Activated CD8-positive, alpha-beta memory T cell treated with anti-CD3 and anti-CD28 coated beads, Interleukin-2, amount 50 U/mL, for 48 hours (primary cell): ENCODE results near the gene ELOVL7.
"Not testable (repeated sequence)": the region's sequence is repeated elsewhere in the genome, so short reads cannot be mapped to it uniquely, and the experiment has no call there.

Experiments used
- DNase-seq: peaks from one replicate; pipeline ENCODE4 v3.0.0-alpha.2; 2020

Gene ELOVL7

DNA sequence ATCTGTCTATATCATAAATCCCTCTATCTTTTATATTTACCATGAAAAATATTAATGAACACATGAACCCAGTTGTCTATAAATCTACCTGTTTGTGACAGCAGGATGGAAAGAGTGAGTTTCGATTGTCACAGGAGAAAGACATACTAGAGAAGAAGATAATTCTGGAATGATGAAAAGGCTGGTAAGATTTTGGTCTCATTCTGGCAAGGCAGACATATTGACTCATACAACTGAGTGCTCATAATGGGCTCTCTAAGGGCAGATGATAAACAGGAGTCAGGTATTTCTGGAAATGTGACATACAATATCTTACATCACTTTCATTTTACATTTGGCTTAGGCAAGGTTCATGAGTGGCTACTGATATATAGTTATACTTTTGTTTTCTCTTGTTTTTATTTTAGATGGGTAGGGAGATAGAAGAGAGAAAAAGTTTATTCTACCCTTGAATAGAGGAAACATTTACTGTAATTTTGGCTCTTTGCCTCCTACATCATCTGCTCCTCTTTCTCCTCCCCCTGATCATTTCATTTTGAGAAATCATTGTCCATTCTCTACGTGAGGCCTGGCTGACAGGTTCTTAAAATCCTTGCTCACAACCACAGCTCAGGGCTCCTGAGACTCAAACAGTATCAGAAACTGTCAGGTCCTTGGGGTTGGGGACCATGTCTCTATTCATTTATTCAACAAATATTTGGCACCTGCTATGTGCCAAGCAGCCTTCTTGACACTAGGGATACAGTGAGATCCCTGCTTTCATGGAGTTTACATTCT, 14.4 kb downstream of the ELOVL7 start:
- DNase-seq = no peak

DNA sequence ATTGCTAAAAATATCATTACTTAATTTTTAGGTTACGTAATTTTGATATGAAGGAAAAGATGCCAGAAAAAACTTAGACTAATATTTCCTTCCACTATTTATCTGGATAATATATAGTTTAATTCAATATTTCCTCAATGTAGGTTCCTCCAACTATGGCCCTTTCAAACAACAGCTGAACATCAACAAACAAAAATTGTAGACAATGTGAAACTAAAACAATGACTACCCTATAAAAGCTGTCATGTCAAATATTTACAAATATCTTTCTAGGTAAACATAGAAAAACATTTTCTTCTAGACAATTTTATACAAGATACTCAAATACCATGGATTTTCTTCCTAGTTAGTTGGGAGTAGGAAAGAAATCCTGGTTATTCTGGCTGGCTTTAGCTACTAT, 16.9 kb downstream of the ELOVL7 start:
- no peak for DNase-seq

DNA sequence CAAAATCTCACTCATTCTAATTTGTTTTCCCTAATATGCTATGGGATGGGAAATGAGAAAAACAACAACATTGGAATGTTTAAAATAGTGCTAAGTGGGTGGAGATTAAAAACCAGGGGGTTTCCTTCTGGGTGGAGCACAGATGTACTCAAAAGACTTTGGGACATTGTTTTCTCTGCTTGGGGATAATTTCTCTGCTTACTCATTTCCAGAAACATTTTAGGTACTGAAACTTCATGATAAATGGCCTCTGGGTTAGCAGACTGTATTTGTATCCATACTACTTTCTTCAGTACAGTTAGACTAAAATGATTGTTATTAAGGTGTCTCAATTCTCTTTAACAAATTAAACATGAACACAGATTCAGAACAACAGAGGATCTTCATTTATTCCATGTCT, 17.4 kb downstream of the ELOVL7 start:
- DNase-seq = no peak

DNA sequence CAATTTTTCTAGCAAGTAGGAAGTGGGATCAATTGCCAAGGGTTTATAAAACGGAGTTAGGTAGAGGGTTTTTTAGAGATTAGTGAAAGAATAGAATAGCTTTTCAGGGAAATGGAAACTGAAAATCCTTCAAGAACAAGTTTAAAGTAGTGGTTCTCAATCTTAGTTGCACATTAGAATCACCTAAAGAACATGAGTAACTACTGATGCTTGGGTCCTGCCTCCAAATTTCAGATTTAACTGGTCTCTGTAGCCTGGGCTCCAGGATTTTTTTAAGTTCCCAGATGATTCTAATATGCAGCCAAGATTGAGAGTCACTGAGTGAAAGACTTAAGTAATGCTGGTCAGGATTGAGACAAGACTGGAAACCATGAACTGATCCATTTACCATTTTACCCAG, 20.5 kb downstream of the ELOVL7 start:
- DNase-seq = no peak

- no peak for DNase-seq
These were observed 21.8 kb downstream of the ELOVL7 start for GRCh38 chr5:60822285-60822556.

- DNase-seq = no peak
These were observed 22.4 kb downstream of the ELOVL7 start for GRCh38 chr5:60821488-60822284.

DNA sequence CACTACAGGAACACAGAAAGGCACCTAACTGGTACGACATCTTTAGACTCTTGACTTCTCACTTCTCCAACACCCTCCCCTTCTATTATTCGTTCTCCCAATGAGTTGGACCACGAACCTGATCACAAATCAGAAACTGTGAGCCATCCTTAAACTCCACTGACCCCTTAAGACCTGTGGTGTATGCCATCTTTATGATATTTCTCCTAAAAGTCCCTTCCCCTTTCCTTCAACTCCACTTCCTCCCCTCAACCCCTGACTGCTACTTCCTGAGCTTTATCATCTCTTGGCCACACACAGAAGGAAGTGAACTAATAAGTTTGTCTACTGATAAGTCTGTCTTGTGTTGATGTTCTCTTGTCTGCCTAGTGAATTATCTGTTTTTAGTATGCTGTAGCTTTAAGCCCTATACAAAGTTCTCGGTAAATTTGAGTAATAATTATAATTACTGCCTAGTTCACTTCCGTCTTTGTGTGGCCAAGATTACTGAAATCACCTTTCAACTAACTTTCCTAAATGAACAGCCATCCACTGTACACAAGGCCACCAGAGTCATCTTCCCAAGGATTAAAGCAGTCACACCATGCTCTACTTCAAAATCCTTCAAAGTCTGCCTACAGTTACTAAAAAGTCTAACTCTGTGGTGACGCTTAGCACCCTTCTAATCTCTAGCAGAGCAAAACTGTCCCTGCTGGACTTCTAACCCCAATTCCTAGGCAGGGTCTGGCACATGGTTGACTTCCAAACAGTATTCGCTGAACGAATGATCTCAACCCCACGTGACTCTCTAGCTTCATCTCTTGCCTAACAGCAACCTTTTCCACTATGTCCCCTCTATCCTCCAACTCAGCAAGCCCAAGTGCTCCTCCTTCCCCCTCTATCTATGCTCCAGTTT, 23.2 kb downstream of the ELOVL7 start:
- DNase-seq = no peak

DNA sequence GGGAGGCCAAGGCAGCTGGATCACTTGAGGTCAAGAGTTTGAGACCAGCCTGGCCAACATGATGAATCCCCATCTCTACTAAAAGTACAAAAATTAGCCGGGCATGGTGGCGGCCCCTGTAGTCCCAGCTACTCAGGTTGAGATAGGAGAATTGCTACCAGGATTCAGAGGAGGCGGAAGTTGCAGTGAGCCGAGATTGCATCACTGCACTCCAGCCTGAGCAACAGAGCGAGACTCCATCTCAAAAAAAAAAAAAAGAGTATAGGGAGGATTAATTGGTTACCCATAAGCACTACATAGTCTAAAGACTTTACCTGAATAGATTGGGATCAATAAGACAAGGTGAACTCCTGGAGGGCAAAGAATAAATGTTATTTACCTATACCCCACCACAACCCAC, 27.9 kb downstream of the ELOVL7 start:
- DNase-seq = not testable (repeated sequence)

- DNase-seq = no peak
These were observed 29.6 kb downstream of the ELOVL7 start for GRCh38 chr5:60814498-60814897.

GRCh38 chr5:60812426-60812825, 31.6 kb downstream of the ELOVL7 start:
- DNase-seq = no peak

DNA sequence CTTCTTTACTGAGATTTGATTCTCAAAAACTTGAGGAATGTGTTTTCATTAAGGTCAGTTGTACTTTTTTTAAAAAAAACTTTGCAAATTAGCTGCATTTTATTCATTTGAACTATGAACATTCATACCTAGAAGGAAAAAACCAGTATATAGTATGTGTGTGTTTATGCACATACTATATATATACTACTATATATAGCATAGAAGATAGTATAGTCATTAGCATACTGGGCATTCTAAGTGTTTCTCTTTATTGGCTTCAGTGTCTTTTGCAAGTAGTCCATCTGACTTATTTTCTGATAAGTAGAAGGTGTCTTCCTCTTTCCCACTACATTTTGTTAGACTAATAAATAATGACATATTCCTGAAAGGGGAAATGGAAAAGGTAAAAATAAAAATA, 33.0 kb downstream of the ELOVL7 start:
- DNase-seq = no peak

DNA sequence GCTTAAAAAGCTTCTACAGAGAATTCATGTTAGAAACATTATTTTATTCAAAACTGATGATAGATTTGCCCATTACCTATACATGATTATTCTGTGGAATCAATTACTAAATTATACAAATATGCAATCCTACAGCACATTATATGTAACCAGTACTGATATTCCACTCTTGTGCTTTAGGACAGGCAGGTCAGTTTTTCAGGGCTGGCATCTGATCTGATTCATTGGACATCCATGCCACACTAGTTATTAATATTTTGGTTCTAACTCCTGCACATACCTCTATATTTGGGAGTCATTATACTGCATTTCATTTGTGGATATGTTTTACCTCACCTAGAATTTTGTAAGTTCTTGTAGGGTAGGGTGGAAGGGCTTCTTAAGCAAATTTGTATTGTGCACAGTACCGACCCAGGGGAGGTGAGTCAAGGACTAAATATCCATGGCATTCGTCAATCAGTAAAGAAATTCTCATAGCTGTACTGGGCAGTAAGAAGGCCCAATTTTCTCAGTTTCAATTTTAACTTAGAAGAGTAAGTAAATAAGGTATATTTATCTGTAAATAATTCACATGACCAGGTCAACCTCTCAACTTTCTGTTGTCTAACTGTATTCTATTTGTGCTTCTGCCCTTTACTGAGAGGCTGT, 33.5 kb downstream of the ELOVL7 start:
- DNase-seq = no peak

DNA sequence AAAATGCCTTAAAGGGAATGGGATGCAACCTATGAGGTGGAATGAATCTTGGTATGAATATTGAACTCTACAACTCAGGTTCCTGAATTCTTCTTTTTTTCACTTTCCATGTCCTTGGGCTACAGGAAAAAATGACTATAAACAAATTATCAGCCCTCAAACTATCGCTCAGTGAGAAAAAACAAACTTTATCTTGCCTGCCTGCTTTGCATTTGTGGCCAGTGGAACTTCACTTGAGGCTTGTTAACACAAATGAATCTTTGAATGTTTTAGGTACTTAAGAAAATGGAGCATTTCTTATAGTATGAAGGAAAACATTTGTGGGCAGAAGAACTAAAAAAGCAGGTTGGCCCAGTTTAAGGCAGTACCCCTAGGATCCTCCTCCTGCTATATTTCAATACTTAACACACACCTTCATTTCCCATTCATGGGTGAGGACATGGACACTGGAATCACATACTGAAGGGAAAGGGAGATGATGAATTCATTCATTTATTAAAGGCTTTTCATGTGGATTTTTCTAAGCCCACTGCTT, 34.1 kb downstream of the ELOVL7 start:
- no peak for DNase-seq

DNA sequence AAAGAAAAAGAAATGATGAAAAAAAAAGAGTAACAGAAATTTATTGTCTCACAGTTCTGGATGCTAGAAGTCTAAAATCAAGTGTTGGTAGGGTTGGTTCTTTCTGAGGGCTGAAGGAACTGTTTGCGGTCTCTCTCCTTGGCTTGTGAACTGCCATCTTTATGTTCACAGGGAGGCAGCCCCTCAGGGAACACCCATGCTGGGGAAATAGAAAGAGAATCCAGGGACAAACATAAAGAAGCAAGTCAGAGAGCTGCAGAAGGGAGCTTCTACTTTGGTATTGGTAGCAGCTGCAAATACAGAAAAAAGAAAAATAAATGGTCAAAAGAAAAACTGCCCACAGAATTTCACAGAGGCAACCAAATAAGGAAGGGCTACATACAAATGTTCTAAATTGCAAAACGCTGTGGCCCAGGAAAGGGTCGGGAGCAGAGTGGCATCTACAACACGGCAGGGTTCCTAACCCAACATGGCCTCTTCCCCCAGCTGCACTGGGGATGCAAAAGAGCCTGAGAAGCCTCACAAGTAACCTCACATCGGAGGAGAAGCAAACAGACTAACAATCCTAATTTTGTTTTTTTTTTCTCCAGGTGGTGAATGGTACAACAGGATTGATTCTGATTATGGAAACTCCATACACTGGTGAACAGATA, 37.4 kb downstream of the ELOVL7 start:
- no peak for DNase-seq

DNA sequence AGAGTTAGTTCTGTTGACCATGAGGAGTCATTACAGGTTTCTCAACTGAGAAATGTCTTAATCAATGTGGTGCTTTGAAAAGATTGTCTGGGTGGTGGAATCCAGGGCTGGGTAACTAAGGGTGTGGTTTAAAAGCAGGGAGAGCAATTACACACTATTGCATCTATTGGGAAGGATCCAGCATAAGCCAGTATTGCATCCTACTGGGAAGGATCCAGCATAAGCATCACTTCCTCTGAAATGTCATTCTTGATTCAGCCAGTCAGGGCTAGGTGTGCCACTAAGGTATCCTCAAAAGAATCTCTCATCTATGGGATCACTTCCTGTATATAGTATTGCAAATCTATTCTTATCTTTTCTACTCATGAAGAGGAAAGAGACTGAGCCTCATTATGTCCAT, 38.6 kb downstream of the ELOVL7 start:
- no peak for DNase-seq

DNA sequence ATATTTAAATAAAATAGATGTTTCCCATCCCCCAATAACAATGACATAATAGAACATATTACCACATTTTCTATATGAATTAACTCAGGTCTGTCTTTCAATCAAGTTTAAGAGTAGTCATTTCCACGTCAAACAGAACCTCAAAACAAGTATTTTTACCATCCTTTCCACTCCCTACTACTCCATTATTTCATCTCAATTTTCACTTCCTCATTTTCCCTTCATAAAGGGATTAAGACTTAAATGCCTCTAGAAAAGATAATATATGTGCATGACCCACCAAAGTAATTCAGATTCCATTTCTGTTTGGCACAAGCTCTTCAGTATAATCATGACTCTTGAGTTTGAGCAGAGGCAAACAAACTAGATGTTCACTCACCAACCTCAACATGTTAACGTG, 40.4 kb downstream of the ELOVL7 start:
- no peak for DNase-seq

- no peak for DNase-seq
These were observed 41.1 kb downstream of the ELOVL7 start for GRCh38 chr5:60802986-60803385.

DNA sequence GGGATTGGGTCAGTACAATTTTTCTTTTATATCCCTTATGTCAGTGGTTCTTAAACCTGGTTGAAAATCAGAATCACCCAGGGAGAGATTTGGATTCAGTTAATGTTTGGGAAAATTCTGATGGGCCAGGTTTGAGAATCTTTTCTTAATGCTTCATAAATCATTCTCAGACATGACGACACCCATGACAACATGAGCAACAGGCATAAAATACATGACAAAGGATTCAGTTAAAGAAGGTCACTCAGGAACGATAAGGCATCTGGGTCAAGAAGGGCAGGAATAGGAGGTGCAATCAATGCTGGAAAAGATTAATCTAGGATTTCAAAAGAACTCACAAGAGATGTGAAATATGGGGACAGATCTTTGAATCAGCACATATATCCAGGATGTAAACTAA, 41.8 kb downstream of the ELOVL7 start:
- no peak for DNase-seq

DNA sequence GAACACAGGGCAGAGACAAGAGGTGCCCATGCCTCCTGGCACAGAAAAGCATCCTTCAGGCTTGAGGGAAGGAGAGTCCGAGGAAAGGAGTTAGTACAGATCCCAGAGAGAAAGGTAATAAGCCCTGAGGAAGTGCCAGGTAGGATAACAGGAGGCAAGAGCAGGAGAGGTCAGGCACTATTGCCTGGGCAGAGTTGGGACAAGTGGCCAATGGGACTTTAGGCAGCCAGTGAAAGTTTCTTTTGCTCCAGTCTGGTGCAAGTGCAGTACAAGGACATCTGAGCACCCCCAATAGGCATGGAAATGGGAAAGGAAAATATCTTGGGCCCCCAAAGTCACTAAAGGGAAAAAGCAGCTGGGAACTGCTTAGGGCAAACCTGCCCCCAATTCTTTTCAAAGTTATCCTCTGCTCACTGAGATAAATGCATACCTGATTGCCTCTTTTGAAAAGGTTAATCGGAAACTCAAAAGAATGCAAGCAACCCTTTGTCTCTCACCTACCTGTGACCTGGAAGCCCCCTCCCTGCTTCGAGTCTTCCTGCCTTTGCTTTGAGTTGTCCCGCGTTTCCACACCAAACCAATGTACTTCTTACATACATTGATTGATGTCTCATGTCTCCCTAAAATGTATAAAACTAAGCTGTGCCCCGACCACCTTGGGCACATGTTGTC, 46.5 kb downstream of the ELOVL7 start:
- DNase-seq = no peak

DNA sequence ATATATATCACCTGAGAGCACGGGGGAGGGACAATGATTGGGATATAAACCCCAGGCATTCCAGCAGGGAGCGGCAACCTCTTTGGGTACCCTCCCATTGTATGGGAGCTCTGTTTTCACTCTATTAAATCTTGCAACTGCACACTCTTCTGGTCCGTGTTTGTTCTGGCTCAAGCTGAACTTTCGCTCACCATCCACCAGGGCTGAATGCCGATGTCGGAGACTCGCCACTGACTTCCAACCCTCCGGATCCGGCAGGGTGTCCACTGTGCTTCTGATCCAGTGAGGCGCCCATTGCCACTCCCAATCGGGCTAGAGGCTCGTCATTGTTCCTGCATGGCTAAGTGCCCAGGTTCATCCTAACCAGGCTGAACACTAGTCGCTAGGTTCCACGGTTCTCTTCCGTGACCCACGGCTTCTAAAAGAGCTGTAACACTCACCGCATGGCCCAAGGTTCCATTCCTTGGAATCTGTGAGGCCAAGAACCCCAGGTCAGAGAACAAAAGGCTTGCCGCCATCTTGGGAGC, 48.6 kb downstream of the ELOVL7 start:
- not testable (repeated sequence) for DNase-seq

DNA sequence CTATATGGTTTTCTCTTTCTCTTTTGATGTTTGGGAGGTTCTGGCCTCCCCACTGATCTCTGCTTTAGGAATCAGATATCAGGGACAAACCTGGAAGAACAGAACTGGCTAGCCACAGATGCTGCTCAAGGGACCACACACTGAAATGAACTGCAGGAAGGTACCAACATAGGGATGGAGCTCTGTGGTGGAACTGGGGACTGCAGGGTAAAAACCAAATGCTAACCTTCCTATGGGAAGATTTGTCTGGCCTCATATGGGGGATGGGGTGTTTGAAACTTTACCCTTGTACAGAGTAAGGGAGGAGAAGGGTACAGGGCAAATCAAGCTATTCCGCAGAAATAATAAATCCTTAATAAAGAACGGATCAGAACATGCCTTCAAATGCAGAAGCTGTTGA, 49.4 kb downstream of the ELOVL7 start:
- DNase-seq = no peak
